Activated CD8-positive, alpha-beta memory T cell treated with anti-CD3 and anti-CD28 coated beads for 4 hours (primary cell): ENCODE measurements around the gene BAIAP2.

Experiments
- DNase-seq, 2 donors: peaks; one replicate each; pipeline ENCODE4 v3.0.0-alpha.2; 2020; ENCODE audit warnings: low read depth in 2 of 2

BAIAP2 gene

GRCh38 chr17:81053041-81053970, 18.4 kb downstream of the BAIAP2 start:
- DNase-seq: no peak

DNA sequence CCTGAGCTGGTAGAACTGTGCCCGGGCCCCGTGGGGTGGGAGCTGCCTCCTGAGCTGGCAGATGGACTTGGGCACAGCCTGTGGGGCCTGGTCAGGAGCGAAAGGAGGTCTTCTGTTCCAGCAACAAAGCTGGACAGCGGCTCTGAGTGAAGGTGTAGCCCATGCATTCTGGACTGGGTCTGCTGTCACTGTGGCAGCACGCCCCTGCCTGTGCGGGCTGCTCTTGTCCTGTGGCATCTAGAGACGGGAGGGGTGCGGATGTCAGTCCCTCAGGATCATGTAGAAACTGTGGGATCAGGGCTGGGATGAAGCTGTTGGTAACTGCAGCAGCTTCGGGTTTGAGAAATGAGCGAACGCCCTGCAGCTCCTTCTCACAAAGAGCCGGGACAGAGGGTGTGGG, 19.4 kb downstream of the BAIAP2 start:
- DNase-seq: no peak

DNA sequence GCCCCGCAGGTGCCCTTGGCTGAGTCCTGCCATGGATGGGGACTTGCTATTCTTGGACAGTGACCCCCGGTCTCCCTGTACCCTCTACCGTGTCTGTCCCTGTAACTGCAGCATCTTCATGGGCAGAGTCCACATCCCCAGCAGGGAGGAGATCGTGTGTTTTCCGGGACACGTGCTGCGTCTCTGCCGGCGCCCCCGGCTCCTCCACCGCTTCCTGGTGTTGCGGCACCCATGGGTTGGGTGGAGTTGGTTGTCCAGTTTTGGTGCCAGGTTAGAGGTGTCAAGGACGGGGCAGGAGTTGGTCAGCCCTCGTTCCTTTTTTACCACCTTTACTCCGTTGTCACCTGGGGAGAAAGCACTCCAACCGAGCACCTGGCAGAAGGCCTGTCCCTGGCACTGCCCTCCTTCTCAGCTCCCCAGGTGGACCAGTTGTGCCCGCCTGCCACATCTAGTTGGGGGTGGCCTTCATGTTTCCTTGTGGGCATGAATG, 20.0 kb downstream of the BAIAP2 start:
- DNase-seq: no peak

GRCh38 chr17:81056312-81056711, 21.4 kb downstream of the BAIAP2 start:
- no peak for DNase-seq

- DNase-seq: no peak
Measured at GRCh38 chr17:81057079-81057730, 22.3 kb downstream of the BAIAP2 start.

DNA sequence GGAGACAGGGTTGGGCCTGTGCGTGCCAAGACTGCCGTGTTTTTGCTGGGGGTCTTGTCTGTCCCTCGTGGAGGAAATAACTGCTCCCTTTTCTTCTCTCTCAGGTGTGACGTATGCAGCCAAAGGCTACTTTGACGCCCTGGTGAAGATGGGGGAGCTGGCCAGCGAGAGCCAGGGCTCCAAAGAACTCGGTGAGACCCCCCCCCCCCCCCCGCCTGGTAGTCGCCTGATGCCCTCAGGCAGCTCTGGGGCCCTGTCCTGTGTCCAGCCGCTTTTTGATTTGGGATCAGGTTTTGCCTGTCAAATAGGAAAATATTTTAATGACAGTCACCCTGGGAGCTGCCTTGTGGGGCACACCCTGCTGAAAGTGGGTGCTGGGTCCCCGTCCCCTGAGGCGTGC, 22.8 kb downstream of the BAIAP2 start:
- no peak for DNase-seq

DNA sequence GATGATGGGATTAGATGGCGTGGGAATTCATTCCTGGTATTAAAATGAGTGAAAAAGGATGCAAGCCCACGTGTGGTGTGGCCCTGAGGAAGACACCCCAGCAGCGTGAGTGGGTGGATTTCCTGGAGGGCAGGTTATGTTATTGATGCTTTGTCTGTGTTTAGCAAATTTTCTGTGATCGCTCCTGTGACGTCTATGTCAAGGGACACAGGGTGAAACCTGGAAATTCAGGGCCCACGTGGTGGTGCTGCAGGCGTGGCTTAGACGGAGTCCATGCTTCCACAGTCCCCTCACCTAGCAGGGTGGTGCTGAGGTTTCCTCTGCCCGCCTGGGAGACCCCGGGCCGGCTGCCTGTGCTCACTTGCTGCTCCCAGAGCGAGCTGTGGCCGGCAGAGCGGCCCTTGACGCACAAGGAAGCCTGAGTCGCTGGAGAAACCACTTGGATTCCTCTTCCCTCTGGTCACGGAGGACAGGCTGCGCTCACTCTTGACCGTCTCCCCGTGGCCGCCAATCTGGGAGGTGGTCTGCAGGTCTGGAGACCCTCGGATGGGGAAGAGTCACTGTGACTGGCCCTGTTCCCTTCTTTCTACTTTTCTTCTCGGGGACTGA, 23.4 kb downstream of the BAIAP2 start:
- no peak for DNase-seq

DNA sequence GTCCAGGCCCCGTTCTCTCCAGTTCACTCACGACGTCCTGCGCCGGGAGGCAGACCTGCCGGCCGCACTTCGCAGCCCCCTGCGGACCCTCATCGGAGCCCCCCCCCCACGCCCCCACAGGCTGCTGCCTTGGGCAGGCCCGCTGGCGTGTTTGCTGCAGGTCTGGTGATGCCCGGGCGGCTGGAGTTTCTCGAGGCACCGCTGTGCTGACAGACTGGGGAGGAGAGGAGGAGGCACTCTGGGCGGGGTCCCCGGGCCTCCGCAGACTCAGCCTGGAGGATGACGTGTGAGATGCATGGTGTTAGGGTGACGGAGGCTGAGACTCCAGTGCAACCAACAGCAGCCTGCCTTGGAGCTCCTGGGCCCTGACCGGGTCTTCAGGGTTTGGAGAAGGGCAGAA, 24.1 kb downstream of the BAIAP2 start:
- no peak for DNase-seq

DNA sequence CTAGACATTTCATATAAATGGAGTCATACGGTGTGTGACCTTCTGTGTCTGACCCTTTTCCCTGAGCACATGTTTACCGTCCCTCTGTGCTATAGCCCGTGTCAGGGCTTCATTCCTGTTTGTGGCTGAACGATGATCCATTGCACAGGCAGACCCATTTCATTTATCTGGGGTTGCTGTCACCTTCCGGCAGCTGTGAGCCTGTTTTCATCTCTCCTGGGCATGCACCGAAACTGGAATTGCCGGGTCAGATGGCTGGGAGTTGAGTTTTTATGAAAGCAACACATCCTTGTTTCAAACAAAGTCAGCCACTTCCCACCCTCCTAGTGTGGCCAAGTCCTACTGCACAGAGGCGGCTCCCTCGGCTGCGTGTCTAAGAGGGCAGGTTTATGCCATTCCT, 25.5 kb downstream of the BAIAP2 start:
- DNase-seq: no peak

DNA sequence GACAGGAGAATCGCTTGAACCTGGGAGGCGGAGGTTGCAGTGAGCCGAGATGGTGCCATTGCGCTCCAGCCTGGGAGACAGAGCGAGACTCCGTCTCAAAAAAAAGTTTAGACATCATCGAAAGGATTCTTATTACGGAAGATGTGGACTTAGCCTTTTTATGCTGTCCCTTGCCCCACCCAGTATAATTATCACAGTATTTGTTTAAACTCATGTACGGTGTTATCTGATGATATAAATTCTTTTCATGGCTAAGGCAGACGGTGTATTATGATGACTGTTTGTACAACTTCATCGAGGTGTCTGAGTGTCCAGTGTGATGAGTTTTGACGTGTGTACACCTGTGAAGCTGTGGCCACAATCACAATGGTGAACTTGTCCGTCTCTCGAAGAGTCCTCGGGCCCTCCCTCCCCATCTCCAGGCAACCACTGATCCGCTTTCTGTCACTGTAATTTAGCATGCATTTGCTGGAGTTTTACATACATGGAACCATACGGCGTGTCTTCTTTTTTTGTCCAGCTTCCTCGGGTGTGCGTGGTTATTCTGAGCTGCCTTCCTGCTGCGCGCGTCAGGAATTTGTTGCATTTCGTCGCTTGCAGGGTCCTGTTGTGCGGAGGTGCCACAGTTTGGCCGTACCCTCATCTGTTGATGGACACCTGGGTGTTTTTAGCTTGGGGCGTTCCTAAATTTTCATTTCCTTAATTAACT, 26.2 kb downstream of the BAIAP2 start:
- DNase-seq: no peak

DNA sequence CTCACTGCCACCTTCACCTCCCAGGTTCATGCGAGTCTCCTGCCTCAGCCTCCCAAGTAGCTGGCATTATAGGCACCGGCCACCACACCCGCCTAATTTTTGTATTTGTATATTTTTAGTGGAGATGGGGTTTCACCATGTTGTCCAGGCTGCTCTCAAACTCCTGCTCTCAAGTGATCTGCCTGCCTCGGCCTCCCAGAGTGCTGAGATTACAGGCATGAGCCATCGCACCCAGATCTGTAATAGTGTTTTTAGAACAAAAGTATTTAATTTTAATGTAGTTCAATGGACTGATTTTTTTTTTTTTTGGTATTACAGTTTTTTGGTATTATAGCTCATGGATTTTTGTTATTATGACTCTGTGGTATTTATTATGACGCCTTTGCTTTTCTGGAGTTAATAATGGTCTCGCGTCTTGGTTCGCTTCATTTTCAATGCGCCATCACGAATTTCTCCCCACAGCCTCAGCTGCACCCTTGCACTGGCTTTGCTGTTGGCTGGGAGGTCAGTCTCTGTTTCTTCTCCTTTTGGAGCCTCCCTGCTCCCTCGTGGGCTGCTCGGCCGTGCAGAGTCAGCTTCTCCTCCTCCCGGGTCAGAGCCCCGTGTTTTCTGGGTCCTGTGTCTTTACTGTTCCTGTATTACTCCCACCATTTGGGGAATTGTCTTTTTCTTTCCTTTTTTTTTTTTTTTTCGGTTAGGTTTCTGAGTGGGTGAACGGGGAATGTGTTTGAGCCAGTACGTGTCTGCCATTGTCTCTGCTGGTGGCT, 27.2 kb downstream of the BAIAP2 start:
- DNase-seq: no peak

- DNase-seq: no peak
Measured at GRCh38 chr17:81063106-81064093, 28.4 kb downstream of the BAIAP2 start.

GRCh38 chr17:81064678-81065475, 29.9 kb downstream of the BAIAP2 start:
- no peak for DNase-seq

DNA sequence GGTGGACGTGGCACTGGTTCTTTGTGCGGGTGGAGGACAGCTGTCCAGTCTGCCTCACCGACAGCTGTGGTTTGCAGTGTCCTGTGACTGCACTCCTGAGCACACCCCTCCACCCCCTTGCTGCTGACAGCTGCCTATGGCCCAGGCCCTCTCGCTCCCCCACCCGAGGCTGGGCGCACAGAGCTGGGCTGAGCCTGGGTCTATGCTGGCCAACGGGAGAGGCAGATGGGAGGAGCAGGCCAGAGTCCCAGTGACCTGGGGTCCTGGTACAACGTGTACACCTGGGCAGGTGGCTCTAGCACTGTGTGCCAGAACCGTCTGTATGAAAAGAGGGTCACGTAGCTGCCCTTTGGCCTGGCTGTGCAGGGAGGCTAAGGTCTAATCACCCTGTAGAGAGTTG, 30.5 kb downstream of the BAIAP2 start:
- DNase-seq: no peak

DNA sequence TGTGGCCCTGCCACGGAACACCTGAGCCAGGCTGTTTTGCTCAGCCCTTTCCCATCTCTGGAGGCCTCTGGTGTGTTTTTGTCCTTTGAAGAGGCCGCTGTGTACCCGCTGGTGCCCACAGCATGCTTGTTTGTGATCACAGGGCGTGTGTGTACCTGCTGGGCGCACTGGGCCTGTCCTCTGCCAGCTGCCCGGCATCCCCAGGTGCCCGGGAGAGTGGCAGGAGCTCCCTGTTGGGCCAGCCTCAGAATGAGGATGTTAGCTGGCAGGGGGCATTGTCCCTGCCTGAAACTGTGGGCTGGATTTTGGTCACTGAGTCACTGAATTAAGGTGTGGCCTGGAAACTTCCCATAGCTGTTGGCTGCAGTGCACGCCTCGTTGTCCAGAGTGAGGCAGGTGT, 31.1 kb downstream of the BAIAP2 start:
- DNase-seq: no peak

DNA sequence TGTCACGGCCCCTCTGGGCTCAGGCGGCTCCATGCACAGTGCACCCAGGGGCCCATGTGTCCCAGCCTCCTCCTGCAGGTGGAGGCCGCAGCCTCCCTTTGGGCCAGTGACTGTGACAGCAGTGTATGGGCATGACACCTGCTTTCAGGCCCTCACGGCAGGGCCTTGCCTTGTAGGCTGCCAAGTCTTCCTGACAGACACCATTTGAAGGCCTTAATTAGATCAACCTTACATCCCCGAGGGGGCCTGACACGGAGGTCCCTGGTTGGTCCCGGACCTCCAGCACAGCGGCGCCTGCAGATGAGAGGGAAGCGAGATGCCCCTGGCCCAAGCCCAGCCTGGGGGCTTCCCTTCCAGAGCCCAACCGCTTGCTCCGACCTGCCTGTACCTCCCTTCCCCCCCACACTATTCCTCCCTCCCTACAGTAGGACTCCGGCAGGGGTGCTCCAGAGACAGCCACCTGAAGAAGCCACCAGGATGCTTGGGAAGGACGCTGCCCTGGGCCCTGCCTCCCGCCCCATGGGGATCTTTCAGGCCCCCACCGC, 31.9 kb downstream of the BAIAP2 start:
- no peak for DNase-seq

DNA sequence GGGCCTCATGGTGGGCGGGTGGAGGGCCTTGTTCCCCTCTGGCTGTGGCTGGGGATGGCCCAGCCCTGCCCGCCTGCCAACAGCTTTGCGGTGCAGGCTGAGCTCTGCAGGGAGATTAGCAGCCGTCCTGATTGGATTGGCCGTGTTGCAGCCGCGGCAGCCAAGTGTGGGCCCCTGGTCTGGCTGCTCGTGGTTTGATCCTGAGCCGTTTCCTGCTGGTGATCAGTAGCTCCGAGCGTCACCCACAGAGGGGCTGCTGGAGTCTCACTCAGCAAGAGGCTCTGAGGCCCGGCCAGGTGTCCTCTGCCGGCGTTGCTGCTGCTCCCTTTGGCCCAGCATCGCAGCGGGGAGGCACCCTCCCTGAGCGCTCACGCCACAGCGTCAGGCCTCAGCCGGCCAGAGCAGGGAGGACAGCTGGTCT, 32.5 kb downstream of the BAIAP2 start:
- DNase-seq: no peak

GRCh38 chr17:81068411-81069134, 33.6 kb downstream of the BAIAP2 start:
- no peak for DNase-seq
